GM19240 (cell line): ENCODE results near the gene B4GALT2.

Experiments used
- DNase-seq: peaks from one replicate; pipeline ENCODE4 v3.0.0; 2011; ENCODE audit warnings: low spot score; ENCODE audit not compliant: insufficient read length

The B4GALT2 gene

DNA sequence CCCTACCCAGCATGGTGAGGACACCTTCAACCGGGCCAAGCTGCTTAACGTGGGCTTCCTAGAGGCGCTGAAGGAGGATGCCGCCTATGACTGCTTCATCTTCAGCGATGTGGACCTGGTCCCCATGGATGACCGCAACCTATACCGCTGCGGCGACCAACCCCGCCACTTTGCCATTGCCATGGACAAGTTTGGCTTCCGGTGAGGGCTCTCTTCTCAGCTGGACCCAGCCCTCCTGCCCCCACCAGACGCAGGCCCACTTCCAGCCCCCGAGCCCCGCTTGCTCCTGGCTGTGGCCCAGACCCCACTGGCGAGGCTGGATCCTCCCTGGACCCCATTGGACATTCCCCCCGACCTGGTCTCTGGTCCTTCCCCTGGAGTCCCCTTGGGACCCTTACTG, 5.8 kb downstream of the B4GALT2 start:
- DNase-seq: no peak

DNA sequence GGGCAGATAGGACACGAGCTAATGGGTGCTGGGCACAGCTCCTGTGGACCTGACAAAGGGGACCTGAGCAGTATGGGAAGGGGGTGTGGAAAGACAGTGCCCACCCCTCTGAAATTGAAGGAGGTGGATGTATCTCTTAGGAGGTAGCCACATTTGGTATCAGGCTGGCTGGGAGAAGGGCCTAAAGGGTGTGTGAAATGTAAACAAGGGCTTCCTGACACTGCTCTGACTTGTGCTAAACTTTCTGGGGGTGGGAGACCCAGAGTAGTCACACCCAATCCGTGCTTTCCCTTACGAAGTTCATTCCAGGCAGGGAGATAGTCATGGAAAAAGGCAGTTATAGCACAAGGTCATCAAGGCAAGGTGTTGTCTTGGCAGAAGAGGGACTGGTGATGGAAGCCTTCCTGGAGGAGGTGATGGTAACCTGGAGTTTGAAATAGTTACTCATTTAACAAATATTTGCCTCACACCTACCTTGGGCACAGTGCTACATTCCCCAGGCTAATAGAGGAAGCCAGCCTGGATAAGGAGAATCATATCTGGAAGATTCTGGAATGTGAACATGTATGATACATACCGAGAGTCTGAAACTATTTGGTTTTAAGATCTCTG, 7.1 kb downstream of the B4GALT2 start:
- DNase-seq: no peak

DNA sequence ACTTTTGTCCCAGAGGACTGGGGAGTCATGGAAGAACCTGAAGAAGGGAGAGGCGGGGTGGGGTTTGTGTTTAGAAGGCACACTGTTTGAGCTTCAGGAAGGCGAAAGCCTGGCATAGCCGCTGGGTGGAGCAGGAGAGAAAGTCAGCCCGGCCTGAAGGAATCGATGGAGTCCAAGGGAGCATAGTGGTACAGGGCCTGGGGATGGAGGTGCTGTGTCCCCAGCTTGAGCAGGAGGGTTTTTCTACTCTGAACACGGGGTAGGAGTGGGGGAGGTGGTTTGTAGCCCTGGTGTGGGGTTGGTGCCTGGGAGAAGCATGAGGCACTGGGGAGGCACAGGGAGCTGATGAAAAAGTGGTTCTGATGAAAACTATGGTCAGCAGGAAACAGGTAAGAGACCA, 7.7 kb downstream of the B4GALT2 start:
- DNase-seq: no peak

DNA sequence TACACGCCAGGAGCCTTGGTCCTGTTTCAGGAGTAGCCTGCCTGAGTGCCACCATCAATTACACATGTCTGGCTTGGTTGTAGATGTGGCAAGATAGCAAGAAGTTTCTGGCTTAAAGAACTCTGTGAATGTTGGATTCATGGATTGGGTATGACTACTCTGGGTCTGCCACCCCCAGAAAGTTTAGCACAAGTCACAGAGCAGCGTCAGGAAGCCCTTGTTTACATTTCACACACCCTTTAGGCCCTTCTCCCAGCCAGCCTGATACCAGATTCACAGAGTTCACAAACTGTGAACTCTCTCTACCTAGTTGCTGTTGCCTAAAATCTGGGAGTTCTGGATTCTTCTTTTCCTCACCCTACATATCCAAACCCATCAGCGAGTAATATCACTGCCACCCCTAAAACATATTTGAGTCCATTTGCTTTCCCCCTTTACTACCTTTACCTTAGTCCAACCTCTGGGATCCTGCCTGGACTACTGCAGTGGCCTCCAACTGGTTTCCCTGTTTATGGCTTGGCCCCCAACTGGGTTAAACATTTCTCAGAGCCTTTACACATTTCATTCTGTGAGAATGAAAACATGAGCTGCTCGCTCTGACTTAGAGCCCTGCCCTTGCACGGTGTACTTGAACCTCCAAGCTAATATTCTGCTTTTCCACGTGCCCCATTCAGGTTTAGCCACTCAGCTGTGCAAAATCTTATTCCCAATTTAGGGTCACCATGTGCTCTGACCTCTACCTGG, 8.3 kb downstream of the B4GALT2 start:
- no peak for DNase-seq

DNA sequence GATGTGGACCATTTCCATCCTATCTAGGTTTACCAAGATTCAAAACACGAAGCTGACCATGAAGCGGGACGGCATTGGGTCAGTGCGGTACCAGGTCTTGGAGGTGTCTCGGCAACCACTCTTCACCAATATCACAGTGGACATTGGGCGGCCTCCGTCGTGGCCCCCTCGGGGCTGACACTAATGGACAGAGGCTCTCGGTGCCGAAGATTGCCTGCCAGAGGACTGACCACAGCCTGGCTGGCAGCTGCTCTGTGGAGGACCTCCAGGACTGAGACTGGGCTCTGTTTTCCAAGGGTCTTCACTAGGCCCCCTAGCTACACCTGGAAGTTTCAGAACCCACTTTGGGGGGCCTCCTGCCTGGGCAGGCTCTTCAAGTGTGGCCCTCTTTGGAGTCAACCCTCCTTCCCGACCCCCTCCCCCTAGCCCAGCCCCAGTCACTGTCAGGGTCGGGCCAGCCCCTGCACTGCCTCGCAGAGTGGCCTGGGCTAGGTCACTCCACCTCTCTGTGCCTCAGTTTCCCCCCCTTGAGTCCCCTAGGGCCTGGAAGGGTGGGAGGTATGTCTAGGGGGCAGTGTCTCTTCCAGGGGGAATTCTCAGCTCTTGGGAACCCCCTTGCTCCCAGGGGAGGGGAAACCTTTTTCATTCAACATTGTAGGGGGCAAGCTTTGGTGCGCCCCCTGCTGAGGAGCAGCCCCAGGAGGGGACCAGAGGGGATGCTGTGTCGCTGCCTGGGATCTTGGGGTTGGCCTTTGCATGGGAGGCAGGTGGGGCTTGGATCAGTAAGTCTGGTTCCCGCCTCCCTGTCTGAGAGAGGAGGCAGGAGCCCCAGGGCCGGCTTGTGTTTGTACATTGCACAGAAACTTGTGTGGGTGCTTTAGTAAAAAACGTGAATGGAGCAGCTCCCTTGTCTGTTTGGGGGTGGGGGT, 11.5 kb downstream of the B4GALT2 start:
- DNase-seq: no peak

DNA sequence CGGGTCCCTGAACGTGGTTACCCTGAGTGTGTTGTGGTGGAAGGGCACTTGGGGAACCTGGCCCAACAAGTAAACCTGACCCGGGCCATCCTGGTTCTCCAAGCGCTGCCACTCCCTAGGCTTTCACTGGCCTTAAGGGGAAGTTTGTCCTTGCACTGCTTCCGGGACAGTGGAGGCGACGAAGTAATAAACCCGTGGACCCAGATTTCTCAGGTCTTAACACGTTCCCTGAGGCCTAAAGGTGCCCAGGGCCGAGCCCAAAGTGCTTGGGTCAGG, 12.1 kb downstream of the B4GALT2 start:
- DNase-seq: no peak

DNA sequence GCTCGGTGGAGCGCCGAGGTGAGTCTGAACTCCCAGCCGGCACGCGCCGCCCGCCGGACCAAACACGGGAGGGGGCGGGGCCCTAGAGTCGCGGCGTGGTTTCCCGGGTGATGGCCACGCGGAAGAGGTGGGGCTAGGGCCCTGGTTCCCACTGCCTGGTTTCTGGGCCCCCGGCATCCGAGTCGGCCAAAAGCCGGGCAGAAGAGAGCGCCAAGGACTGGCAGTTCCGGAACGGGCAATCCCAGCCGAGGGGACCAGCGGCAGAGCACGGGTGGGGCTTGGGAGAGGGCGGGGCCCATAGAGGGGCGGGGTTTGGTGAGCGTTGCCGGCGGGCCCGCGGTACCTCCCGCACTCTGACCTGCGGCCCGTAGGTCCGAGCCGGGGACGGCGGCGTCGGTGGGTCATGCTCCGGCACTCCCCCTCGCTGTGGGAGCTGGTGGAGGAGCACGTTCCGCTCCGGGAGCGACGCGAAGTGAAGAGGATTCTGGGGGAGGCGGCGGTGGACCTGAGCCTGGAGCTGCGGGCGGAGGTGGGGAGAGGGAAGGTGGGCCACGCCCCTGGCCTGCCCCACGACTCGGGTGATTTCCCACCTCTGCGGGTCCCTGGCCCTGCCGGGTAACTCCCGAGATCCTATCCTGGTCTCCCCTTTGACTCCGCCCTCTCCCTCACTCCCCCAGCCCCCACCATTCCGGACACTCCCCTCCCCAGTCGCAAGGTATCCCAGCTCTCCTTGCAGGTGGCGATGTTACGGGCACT, 12.6 kb downstream of the B4GALT2 start, which contains the start of gene CCDC24:
Gene CCDC24, plus strand, starts transcription at position 124 of the 756 bp plus-strand sequence. Its CDS starts 280 bp downstream, at position 404.
- DNase-seq: peak; percentile 87

DNA sequence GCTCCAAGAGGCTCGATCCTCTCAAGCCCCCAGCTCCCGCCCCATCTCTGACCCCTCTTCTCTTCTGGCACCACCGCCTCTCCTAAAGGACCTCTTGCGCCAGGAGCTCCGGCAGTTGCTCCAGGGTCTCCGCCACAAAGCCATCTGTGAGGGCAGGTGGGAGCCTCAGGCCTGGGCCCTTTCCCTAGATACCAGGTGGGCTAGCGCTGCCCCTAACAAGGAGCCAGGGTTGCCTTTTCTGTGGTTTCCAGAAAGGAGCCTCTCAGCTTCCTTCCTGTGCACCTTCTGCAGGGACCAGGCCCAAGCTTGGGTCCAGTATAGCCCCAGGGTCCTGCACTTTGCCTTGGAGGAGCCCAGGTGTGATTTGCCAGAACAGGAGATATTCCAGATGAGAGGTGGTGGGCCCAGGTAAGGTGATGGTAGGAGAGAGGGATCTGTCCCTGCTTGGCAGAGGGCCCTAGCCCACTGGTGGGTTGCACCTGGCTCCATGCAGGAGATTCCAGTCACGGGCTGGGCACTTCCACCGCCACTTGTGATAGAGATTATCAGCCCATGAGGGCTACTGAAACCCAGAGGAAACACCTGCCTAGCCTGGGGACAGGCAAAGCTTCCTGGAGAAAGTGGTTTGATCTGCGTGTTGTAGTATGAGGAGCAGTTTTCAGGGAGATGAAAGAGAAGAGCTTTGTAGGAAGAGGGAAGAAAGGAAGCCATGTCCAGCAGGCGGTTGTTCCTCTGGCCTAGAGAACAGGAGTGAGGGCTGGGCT, 13.4 kb downstream of the B4GALT2 start:
- no peak for DNase-seq

DNA sequence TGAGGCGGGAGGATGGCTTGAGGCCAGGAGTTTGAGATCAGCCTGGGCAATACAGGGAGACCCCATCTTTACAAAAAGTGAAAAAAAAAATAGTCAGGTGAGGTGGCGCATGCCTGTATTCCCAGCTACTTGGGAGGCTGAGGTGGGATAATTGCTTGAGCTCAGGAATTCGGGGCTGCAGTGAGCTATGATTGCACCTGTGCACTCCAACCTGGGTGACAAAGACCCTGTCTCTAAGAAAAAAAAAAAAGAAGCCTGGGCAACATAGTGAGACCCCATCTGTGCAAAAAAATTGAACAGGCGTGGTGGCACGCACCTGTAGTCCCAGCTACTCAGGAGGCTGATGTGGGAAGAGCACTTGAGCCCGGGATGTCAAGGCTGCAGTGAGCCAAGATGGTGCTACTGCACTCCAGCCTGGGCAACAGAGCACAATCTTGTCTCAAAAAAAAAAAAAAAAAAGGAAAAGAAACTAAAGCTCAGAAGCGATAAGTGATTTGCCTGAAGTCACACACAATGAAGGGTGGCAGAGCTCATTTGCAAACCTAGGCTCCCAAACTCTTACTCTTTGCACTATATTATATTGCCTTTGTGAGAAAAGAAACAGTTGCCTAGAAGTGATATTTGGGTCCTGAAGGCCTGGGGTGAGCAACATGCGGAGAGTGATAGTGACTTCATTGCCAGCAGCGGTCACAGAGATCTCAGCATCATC, 14.3 kb downstream of the B4GALT2 start:
- no peak for DNase-seq

DNA sequence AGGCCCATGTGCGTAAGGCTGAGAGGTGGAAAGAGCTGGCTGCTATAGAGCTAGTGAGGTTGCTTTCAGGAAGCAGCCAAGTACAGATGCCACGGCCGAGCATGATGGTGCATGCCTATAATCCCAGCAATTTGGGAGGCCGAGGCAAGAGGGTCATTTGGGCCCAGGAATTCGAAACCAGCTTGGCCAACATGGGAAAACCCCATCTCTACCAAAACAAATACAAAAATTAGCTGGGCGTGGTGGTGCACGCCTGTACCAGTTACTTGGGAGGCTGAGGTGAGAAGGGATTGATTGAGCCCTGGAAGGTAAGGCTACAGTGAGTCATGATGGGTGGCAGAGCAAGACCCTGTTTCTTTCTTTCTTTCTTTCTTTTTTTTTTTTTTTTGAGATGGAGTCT, 15.1 kb downstream of the B4GALT2 start:
- DNase-seq: no peak

DNA sequence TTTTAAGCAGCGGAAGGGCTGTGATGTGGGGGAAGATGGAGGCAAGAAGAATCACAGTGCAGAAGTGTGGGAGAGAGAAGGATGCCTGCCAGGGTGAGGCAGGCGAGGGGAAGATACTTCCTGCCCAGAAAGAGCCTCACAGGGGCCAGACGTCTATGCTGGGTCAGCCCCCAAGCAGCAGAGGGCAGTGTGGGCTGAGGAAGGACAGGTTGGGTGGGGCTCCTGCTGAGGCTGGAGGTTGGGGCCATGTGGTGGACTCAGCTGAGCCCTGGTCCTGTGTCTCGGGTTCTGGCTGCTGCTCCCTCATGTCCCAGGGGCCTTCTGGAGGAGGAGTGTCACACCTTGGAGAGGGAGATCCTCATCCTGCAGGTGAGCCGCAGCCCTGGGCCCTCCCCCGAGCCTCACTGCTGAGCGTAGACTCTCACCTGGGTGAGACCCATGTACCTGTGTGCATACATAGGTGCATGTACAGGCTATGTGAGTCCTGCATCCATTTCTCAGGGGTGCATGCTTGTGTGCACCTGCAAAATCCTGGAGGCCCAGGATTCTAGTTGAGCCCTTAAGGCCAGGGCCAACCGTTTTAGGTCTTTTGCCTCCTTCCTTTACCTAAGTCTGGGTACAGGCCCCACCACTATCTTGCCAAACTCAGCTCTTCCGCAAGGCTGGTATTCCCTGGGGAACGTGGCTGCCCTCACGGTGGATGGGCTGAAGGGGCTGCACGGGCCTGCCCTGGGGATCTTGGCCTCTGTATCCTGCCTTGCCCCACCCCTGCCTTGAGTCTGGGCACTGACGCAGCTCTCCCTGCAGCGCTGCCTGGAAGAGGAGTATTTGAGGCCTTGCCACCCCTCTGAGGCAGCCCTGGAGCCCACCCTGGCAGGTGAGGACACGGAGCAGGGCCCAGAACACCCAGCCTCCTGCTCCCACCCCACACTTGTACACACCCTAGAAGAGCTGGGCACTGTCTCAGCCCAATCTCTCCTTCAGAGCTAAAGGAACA, 16.1 kb downstream of the B4GALT2 start:
- no peak for DNase-seq

DNA sequence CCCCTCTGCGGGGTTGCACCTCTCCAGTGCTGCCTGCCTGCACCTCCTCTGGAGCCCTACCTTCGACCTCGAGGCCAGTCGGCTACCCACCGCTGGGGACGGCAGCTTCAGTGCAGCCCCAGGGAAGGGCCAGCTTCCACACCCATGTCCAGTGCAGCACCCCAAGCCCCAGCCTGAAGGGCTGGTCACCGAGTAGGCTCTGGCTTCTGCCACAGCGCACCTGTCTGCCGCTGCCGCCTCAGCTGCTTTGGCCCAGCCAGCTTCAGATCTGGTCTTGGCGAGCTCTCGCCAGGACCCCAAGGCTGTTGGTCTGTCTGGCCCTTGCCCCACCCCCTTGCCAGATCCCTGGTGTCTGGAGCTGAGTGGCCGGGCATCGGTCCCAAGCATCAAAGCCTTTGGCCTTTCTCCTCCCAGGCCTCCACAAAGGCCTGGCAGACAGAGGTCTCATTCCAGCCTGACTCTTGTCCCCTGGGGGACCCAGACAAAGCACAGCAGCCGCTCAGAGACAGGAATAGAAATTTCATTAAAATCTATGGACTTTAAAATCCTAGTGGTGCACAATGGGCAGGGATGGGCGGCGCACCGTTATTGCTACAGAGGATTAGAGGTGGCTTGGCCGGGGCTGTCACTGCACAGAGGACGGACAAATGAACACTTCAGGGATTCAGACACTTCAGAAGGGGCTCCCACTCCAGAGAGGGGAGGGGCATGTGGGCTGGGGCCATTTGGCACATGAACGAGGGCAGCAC, 17.1 kb downstream of the B4GALT2 start:
- no peak for DNase-seq

DNA sequence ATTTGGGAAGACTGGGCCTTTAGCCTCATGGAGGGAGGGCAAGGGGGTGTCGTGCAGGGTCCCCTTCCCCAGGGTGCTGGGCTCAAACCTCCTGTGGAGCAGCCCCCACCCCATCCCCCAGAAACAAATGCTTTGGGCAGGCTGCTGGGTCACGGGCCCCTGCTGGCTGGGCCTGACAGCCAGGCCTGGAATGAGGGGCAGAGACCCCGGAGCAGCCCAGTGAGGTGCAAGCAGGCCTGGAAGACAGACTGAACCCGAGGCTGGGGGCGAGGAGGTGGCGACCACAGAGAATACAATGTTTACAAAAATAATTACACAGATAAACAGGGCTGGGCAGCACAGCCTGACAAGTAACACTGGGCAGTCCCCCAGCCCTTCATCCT, 17.7 kb downstream of the B4GALT2 start:
- no peak for DNase-seq

DNA sequence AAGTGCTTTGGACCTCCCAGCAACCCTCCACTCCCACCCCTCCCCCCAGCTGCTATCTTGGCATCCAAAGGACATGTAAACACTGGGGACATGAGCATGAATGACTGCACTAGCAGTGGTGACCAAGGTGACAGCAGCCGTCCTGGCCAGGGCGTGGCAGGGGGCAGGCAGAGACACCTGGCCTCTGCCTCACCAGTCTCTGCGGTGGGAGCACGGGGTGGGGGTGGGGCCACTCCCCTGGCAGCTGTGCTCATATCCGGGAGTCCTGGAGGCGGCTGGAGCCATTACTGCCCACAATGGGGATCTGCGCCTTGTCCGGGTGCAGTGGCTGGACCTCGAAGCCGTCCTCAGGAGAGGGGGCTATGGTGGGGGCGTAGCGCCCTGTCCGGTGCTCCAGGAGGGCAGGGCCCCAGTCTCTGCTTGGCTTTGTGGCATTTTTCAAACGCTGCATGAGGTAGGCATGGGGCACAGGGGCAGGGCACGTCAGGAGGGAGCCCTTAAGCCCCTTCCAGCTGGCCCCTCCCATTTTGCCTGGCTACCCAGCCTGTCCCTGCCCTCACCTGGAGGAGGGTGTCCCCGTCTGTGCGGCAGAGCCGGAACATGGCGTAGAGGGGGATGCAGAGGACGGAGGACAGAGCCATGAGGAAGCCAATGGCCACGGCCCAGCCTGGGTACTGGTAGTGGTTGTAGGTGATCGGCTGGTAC, 18.4 kb downstream of the B4GALT2 start:
- DNase-seq: no peak

DNA sequence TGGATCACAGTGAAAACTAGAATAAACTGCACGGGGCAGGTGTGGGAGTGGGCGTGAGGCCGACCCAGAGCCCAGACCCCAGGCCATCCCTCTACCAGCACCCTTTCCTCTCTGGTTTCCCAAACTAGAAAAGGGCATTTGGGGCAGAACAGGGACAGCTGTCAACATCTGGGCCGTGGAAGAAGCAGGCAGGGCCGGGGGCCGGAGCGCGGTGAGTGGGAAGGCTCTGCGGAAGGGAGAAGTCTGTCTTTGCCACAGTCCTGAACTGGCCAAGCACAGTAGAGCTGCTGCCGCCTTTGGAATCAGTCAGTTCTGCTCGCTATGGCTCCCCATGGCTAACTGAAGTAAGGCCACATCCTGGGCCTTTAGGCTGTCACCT, 19.0 kb downstream of the B4GALT2 start:
- DNase-seq: no peak

DNA sequence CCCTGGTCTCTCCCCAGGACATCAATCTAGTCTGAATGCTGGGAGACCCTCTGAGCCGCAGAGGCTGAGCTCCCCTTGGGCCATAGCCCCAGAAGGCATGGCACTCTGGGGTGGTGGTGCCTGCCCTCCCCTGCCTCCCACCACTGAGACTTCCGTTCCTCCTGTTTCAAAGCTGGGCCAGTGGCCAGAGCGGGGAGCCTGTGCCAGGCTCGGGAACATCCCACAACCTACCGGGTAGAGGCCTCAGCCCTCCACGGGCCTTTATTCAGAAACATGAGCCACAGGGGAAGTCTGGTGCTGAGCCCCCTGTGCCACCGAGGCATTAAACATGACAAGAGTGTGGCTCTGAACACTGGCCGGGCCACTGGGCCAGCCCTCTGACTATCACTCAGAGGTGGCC, 20.4 kb downstream of the B4GALT2 start:
- DNase-seq: no peak

DNA sequence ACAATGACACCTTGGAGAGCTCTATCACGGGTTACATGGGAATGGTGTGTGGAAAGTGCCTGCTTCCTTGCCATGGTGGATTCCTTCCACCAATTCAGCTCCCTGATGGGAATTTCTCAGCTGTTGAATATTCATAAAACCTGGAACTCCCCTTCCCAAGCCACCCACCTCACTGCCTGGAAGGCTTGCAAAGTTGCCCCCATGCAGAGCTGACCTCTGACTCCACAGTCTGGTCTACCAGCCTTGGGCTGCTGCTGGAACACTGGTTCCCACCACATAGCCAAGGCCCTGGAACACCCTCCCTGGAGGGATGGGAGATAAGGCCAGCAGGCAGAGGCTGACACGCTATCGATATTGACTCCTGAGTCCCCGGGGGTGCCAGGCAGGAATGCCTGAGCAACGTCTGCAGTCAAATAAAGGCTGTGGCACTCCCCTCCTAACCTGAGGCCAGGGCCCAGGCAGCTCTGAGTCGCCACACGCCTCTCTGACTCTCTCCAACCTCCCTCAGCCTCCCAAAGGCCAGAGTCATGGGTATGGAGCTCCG, 21.2 kb downstream of the B4GALT2 start:
- DNase-seq: no peak
